GM21390 (cell line): Measurements from ENCODE around the gene SMYD4.
"Not testable (repeated sequence)": the region's sequence is repeated elsewhere in the genome, so short reads cannot be mapped to it uniquely, and the experiment has no call there.

Experiments used
- ATAC-seq: cut with Tn5 transposase; IDR thresholded peaks from one replicate; pipeline ENCODE4 v1.9.1; 2021; ENCODE audit not compliant: unreplicated experiment

The SMYD4 gene

DNA sequence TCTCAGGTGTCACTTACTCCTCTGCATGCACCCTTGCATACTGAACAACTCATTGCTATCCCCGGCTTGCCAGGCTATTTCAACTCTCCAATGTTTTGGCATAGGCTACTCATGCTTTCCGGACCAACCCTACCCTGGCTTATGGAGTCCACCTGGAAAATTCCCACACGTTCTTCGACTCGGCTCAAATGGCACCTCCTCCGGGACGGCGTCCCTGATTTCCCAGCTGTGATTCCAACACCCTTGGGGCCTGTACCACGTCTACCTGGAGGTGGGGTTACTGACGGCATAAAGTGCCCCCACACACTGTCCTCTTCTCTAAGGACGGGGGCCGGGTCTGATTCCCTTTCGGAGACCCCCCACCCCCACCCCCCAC lies 498 bp downstream of the SMYD4 start:
- no peak for ATAC-seq

DNA sequence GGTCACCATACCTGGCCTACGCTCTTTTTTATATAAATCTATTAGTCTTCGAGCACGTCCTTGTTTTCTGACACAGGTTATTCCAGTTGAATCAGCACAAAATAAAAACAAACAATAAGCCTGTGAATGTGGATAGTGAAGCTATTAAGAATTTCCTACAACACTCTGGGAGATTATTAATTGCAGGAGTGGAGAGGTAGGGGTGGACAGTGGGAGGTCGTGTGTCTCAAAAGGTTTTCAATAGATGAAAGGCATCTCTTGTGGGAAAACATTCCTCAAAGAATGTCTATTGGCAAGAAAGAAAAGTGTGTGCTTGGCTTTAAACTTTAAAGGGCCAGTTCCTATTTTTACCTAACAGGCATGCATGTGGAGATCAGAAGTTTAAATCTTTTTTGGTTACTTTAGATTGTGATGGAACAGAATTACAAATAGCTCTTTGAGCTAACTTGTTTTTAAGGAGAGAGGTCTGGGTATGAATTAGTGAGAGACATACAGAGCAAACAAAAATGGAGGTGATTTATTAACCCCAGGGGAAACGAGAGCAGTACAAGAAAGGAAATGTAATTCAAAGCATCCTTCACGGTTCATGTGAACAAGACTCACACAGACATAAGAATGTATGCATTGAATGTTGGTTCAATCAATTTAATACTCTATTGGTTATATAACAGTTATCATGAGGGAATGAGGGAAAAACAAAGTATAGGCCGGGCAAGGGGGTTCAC lies 9.0 kb downstream of the SMYD4 start:
- no peak for ATAC-seq

GRCh38 chr17:1813088-1813487 lies 16.6 kb downstream of the SMYD4 start:
- no peak for ATAC-seq

DNA sequence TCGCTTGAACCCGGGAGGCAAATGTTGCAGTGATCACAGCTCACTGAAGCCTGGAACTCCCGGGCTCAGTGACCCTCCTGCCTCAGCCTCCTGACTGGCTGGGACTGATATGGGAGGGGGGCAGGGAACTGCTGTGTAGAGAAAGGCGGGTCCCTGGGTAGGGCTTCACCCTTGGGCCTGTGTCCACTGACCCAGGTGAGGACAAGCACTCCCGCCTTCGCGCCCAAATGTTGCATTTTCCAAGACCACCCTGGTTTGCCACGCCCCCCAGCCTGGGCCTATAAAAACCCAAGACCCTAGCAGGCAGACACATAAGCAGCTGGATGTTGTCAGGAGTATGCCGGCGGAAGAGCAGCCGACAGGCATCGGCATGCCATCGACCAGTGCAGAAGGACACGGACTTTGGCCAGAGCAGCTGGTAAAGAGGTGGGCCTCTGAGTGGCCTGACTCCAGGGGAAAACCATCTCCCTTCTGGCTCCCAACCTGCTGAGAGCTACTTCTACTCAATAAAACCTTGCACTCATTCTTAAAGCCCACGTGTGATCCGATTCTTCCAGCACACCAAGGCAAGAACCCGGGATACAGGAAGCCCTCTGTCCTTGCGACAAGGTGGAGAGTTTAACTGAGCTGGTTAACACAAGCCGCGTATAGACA lies 19.1 kb downstream of the SMYD4 start:
- no peak for ATAC-seq

GRCh38 chr17:1809815-1810214 lies 19.9 kb downstream of the SMYD4 start:
- not testable (repeated sequence) for ATAC-seq

DNA sequence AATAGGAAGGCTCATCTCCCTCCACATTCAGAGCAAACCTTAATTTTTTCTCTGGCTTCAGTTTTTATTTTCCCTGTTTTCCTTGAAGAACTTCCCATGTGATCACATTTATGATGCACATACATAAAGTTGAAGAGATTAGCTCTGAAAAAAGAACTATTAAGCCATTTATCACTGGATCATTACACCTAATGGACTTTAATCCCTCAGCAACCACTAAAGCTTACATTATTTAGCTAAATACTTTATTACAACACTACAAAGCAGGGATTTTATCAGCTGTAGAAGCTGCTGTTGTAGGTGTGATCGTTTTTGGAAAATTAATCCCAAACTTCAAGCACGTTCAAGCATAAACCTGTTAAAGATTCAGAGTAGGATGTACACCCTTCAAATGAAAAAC lies 21.1 kb downstream of the SMYD4 start:
- ATAC-seq = no peak

DNA sequence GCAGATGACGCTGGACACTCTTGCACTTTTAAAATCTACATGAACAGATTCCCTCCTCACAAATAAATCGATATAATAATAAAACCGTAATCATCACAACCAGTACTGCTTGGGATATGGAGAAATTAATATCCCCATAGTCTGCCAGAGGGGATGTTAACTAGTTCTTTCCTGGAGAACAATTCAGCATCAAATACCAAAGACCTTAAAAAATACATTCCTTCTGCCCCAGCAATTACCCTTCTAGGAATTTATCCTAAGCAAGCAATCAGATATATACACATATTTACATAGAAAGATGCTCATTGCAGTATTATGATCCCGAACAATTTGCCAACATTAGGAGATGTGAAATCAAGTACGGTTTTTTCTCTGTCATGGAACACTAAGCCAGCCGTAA lies 21.8 kb downstream of the SMYD4 start:
- ATAC-seq = no peak

DNA sequence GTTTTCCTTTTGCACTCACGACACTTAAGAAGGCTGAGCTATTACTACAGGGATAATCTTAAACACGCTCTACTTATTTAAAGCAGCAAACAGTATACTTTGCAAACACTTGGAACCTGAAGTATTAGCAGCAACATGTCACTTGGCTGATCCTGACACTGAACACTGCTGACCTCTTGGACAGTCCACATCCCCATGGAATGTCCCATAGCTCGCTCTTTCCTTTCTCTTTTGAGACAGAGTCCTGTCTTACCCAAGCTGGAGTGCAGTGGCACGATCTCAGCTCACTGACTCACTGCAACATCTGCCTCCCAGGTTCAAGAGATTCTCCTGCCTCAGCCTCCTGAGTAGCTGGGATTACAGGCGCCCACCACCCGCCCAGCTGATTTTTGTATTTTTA lies 26.4 kb downstream of the SMYD4 start:
- ATAC-seq = no peak

GRCh38 chr17:1802429-1802828 lies 27.3 kb downstream of the SMYD4 start:
- ATAC-seq = no peak

DNA sequence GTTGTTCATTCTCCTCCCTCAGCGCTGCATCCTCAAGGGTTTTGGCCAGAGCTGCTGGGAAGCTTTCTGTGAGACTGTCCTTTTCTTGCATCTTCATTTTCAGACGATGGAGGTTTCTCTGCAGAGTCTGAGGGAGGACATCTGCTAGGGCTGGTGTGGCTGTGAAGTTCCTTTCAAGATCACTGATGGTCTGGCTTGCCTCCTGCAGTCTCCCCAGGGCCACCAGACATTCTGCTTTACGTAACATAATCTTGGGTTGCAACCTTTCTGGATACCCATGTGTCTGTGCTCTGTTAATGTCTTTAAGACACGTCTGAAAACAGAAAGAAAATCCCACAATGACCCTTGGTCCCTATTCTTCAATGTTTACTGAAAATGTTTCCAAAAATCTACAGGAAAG lies 29.0 kb downstream of the SMYD4 start:
- ATAC-seq = no peak

DNA sequence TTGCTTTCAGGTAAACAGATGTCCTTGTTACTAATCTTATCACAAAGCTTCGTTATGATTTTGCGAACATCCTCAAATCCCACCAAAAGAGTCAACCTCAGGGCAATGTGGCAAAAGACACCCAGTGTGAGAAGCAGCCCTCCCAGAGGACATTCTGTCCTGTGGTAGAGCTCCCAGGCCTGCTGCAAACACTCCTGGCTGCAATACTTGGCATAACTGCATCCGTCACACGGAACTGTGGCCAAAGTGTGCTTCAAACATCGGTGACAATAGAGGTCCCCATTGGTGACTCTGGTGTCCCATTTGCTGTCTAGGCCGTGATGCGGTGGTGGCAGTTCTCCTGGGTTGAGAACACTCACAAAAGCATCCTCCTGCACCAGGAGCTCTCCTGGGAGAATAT lies 29.5 kb downstream of the SMYD4 start:
- ATAC-seq = no peak

DNA sequence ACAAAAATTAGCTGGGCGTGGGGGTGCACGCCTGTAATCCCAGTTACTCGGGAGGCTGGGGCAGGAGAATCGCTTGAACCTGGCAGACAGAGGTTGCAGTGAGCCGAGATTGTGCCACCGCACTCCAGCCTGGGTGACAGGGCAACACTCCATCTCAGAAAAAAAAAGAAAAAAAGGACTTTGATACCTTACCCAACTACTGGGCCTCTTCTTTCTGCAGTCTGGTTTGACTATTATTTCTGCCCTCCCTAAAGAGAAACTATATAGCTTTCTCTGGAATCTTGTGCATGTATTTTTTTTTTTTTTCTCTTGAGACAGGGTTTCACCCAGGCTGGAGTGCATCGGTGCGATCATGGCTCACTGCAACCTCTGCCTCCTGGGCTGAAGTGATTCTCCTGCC lies 31.9 kb downstream of the SMYD4 start:
- not testable (repeated sequence) for ATAC-seq

- no peak for ATAC-seq
Observed at GRCh38 chr17:1797323-1797722, 32.4 kb downstream of the SMYD4 start.

DNA sequence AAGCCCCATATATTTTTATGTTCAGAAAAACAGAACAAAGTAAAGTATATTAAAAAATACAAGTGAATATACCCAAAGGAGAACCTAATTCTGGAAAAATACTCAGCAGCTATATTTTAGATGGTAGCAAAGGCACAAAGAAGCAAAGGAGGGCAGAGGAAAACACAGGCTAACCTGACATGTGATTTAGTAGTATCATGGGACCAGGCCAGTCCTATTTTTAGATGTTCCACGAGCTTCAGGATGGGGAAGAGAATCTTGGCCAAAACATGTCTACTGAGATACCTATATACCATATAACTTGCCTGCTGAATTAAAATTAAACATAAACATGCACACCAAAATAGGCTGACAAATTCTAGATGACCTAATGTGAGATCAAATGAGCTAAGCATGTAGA lies 32.9 kb downstream of the SMYD4 start:
- no peak for ATAC-seq

GRCh38 chr17:1793447-1793806 lies 36.3 kb downstream of the SMYD4 start:
- no peak for ATAC-seq

- ATAC-seq = no peak
Observed at GRCh38 chr17:1792495-1793446, 36.9 kb downstream of the SMYD4 start.

GRCh38 chr17:1789936-1790335 lies 39.8 kb downstream of the SMYD4 start:
- no peak for ATAC-seq

- ATAC-seq = no peak
Observed at GRCh38 chr17:1787301-1787902, 42.3 kb downstream of the SMYD4 start.

GRCh38 chr17:1786708-1787107 lies 43.0 kb downstream of the SMYD4 start:
- ATAC-seq = no peak

DNA sequence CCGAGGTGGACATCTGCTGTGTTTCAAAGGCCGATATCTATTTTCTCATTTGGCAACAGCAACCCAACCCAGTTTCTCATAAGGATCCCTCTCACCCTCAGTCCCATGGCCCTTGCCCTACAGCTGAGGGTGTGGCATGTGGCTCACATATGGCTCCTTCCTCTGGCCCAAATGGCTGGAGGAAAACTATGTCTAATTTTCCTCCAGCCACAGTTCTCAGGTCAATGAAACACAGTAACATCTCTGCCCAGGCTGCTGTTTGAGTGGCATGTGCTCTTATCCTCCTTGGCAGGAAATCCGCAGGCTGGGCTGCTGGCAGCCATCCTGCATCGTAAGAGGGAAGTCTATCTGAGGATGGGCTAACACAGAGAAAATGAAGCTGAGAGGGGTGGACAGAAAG lies 43.8 kb downstream of the SMYD4 start:
- ATAC-seq = no peak

- no peak for ATAC-seq
Observed at GRCh38 chr17:1783834-1784611, 45.7 kb downstream of the SMYD4 start.
